ENCODE data around the gene OPN1SW.

The OPN1SW gene

GRCh38 chr7:128800567-128800966, 25.0 kb upstream of the OPN1SW start:
- Mint-ChIP-seq H3K27ac (no peak overlapping the region), H3K27me3 (no peaks in the 10 kb centered on the region), H3K4me3 (no peak overlapping the region), H3K36me3 (peaks cover 7% of the 10 kb centered on the region), H3K9me3 (no peaks in the 10 kb centered on the region), H3K4me1 (no peaks in the 10 kb centered on the region)
- no peak for ATAC-seq

- Mint-ChIP-seq H3K9me3 (no peaks in the 10 kb centered on the region), H3K4me3 (no peak overlapping the region), H3K27ac (no peak overlapping the region), H3K4me1 (no peaks in the 10 kb centered on the region), H3K27me3 (no peaks in the 10 kb centered on the region), H3K36me3 (peaks cover 7% of the 10 kb centered on the region)
- ATAC-seq, result no peak
These were observed 23.9 kb upstream of the OPN1SW start for GRCh38 chr7:128799451-128799850.

DNA sequence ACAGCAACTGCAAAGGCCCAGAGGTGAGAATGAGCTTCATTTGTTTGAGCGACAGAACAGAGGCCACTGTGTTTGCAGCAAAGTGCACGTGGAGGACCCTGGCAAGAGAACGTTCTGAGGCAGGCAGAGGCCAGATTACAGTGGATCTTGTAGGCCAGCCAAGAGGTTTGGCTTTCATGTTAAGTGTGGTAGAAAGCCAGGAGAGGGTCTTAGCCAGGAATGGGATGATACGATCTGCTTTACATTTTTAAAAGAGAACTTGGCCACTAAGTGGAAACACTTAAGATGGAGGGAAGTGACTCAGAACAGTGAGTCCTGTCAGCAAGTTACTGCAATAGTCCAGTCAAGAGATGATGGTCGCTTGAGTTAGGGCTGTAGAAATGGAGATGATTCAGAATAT, 20.7 kb upstream of the OPN1SW start:
- Mint-ChIP-seq H3K27me3 (no peaks in the 10 kb centered on the region), H3K27ac (no peak overlapping the region), H3K4me1 (peaks cover 6% of the 10 kb centered on the region), H3K4me3 (no peak overlapping the region), H3K36me3 (peaks cover 4% of the 10 kb centered on the region), H3K9me3 (no peaks in the 10 kb centered on the region)
- ATAC-seq, result no peak

GRCh38 chr7:128795129-128795528, 19.5 kb upstream of the OPN1SW start:
- Mint-ChIP-seq H3K36me3 (no peaks in the 10 kb centered on the region), H3K4me1 (peaks cover 12% of the 10 kb centered on the region), H3K27me3 (no peaks in the 10 kb centered on the region), H3K4me3 (no peak overlapping the region), H3K27ac (no peak overlapping the region), H3K9me3 (no peaks in the 10 kb centered on the region)
- no peak for ATAC-seq

- no peak overlapping the region for H3K27ac Mint-ChIP-seq
- H3K4me3 Mint-ChIP-seq, result no peak overlapping the region
- no peaks in the 10 kb centered on the region for H3K27me3 Mint-ChIP-seq
- ATAC-seq, result no peak
- H3K9me3 Mint-ChIP-seq, result no peaks in the 10 kb centered on the region
- peaks cover 13% of the 10 kb centered on the region for H3K4me1 Mint-ChIP-seq
- no peaks in the 10 kb centered on the region for H3K36me3 Mint-ChIP-seq
These were observed 18.8 kb upstream of the OPN1SW start for GRCh38 chr7:128794436-128794835.

GRCh38 chr7:128794020-128794419, 18.4 kb upstream of the OPN1SW start:
- no peak overlapping the region for H3K27ac Mint-ChIP-seq
- no peaks in the 10 kb centered on the region for H3K27me3 Mint-ChIP-seq
- H3K4me1 Mint-ChIP-seq, result peaks cover 13% of the 10 kb centered on the region
- H3K36me3 Mint-ChIP-seq, result no peaks in the 10 kb centered on the region
- ATAC-seq, result no peak
- H3K4me3 Mint-ChIP-seq, result no peak overlapping the region
- H3K9me3 Mint-ChIP-seq, result no peaks in the 10 kb centered on the region

DNA sequence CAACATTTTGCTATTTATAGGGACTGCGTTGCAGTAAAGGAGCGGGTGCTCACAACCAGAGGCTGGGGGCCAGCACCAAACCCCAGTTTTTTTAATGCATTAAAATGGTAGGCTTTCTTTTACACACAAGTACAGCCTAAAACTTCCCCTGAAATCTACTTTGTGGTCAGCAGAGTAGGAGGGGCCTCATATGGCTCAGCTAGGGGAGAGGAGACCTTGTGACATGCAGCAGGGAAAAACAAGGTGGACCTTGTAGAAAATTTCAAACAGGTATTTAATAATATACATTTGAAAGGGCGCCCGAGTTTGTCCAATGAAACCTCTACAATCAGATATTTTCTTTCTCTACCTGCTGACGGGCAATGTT, 17.6 kb upstream of the OPN1SW start:
- Mint-ChIP-seq H3K27me3 (no peaks in the 10 kb centered on the region), H3K4me1 (peaks cover 13% of the 10 kb centered on the region), H3K4me3 (no peak overlapping the region), H3K27ac (no peak overlapping the region), H3K9me3 (no peaks in the 10 kb centered on the region), H3K36me3 (no peaks in the 10 kb centered on the region)
- ATAC-seq, result no peak

- Mint-ChIP-seq H3K4me1 (peaks cover 13% of the 10 kb centered on the region), H3K36me3 (no peaks in the 10 kb centered on the region), H3K4me3 (peak overlapping the region; percentile 95), H3K27ac (peak overlapping the region; percentile 78), H3K9me3 (no peaks in the 10 kb centered on the region), H3K27me3 (no peaks in the 10 kb centered on the region)
- no peak for ATAC-seq
These were observed 17.0 kb upstream of the OPN1SW start for GRCh38 chr7:128792471-128793180.

DNA sequence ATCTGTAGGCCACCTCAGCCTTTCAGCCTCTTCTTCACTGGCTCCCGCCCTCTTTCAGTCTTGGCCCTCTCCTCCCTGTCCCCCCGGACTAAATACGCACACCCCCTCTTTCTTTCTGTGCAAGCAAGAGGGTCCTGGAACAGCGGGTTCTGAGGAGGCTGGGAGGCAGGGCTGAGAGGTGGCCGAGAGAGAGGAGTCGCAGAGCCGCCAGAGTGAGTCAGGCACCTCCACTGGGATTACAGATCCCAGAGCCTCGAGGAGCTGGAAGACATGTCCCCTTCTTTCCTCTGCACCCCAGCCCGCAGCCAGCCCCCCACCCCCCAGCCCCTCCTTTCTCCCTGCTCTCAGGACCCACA, 16.4 kb upstream of the OPN1SW start:
- no peaks in the 10 kb centered on the region for H3K36me3 Mint-ChIP-seq
- H3K27me3 Mint-ChIP-seq, result no peaks in the 10 kb centered on the region
- no peaks in the 10 kb centered on the region for H3K9me3 Mint-ChIP-seq
- no peak for ATAC-seq
- H3K27ac Mint-ChIP-seq, result peak overlapping the region; percentile 78
- peaks cover 13% of the 10 kb centered on the region for H3K4me1 Mint-ChIP-seq
- peak overlapping the region; percentile 95 for H3K4me3 Mint-ChIP-seq

DNA sequence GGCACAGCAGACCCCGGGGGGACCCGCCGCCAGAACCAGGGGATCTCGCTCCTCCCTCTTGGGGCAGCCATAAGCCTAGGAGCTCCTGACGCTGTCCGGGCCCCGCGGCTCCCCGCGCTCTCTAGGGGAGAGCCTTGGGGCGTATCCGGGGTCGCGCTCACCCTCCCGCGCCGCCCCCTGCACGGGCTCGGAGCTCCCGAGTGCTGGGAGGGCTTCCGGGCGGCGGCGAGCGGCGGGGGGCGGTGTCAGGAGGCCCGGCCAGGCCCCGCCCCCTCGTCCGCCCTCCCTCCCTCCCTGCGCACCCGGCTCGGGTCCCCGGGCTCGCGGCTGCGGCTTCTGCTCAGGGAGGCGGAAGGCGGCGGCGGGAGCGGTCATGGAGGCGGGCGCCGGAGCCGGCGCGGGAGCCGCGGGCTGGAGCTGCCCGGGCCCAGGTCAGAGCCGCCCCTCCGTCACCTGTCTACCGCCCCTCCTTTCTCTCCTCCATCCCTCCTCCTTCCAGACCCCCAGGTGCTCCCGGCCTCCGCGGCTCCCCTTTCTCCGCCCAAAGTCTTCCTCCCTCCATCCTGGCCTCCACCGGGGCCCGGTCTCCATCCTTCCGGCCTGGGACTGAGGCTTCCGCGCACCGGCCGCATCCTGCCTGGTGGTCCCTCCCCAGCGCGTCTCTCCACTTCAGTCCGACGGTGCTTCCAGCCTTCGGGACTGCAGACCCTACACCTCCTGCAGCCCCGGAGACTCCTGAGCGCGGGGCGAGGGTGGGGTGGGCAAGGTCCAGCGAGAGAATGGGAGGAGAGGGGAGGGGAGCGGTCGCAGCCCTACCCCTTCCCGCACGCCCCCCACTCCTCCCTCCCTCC, 15.8 kb upstream of the OPN1SW start, which contains the start of gene CCDC136:
CCDC136 (plus strand) TSS at position 848 of the 851 bp plus-strand sequence. CDS start 444 bp downstream, outside the sequence.
- Mint-ChIP-seq H3K4me3 (peak within 1 kb of the TSS; percentile 95), H3K27ac (peak within 1 kb of the TSS; percentile 78), H3K4me1 (peaks cover 13% of the 10 kb centered on the region), H3K27me3 (no peaks in the 10 kb centered on the region), H3K9me3 (no peaks in the 10 kb centered on the region), H3K36me3 (no peaks in the 10 kb centered on the region)
- peak; percentile 88 for ATAC-seq

DNA sequence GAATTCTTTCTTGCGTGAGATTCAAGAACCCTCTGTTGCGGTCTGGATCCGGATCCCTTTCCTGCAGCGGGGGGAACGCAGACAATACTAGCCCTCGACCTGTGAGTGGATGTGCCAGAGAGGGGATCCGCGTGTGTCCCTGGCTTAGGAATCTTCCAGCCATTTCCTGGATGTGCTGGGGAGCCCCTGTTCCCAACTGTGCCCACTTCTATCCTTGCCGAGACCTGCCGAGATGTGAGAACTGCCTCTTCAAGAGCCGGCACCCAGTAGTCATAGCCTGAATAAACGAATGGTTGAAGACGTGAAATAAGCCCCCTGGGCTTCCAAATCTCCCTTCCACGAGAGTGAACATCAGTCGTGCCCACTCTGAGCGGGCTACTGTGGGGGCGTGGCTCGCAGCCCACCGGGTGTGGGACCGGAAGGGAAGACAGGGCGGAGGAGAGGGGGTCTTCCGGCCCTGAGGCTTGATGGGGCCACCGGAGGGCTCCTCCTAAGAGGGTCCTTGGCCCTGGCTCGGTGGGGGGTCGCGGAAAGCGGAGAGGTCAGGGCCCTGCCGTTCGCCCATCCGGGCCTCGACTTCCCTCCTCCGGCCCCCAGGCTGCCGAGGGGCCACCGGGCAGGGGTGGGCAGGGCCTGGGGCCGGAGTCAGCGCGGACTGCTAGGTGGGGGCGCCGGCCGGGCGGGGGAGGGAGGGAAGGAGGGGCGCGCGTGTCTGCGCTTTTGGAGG, 14.9 kb upstream of the OPN1SW start:
- Mint-ChIP-seq H3K4me3 (peak overlapping the region; percentile 80), H3K4me1 (peaks cover 13% of the 10 kb centered on the region), H3K36me3 (no peaks in the 10 kb centered on the region), H3K27me3 (no peaks in the 10 kb centered on the region), H3K27ac (peak overlapping the region; percentile 62), H3K9me3 (peaks cover 3% of the 10 kb centered on the region)
- ATAC-seq, result peak; percentile 34

DNA sequence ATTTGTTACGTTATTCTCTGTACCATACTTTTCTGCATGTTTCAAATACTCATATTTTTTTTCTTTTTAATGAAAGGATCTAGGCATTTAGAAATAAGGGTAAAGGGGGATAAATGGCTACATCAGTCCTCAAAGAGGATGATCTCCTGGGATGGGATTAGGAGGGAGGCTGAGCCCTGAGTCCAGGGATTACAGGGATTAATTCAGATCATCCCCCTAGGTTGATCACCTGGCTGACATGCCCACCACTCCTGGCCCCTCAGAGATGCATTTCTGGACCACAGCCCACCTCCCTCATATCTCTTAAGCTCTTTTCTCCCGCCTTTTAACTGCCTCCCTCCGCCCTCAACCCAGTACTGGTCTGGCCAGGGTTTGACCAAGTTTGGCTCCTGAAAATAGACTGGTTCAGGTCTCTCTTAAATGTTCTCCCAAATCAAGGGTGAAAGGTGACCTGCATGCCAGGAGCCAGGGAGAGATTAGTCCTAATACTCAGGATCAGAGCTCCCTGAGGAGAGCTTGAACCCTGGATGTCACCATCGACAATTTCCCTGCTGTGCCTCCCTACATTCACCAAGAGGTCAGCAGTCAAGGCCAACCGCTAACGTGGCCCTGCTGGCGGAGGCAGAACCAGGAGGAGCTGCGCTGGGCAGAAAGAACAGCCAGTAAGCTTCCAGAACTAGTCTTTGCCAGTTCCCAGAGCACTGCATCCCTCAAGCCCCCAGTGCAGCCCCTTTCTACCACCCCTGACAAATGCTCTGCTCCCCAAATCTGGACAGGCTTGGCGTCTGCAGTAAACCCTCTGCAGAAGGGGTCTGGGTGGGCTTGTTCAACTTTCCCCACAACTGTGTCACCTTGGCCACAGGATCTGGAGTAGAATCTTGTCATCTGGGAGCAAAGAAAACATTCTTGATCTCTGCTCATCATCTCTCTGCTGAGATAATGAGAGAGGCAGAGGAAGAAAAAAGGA, 13.1 kb upstream of the OPN1SW start:
- peaks cover 3% of the 10 kb centered on the region for H3K9me3 Mint-ChIP-seq
- no peak overlapping the region for H3K27ac Mint-ChIP-seq
- no peaks in the 10 kb centered on the region for H3K27me3 Mint-ChIP-seq
- no peak overlapping the region for H3K4me3 Mint-ChIP-seq
- no peak for ATAC-seq
- no peaks in the 10 kb centered on the region for H3K36me3 Mint-ChIP-seq
- H3K4me1 Mint-ChIP-seq, result peaks cover 13% of the 10 kb centered on the region

- Mint-ChIP-seq H3K36me3 (no peaks in the 10 kb centered on the region), H3K9me3 (peaks cover 3% of the 10 kb centered on the region), H3K27me3 (no peaks in the 10 kb centered on the region), H3K4me1 (peaks cover 6% of the 10 kb centered on the region), H3K27ac (no peak overlapping the region), H3K4me3 (no peak overlapping the region)
- ATAC-seq, result no peak
These were observed 10.1 kb upstream of the OPN1SW start for GRCh38 chr7:128785738-128786137.

- no peak overlapping the region for H3K27ac Mint-ChIP-seq
- no peak for ATAC-seq
- H3K9me3 Mint-ChIP-seq, result peaks cover 3% of the 10 kb centered on the region
- no peak overlapping the region for H3K4me3 Mint-ChIP-seq
- no peaks in the 10 kb centered on the region for H3K36me3 Mint-ChIP-seq
- no peaks in the 10 kb centered on the region for H3K27me3 Mint-ChIP-seq
- H3K4me1 Mint-ChIP-seq, result no peaks in the 10 kb centered on the region
These were observed 7.7 kb upstream of the OPN1SW start for GRCh38 chr7:128783143-128783861.
